Stimulated activated CD8-positive, alpha-beta memory T cell treated with anti-CD3 and anti-CD28 coated beads, Interleukin-4, amount 100 ng/mL, for 24 hours (primary cell): ENCODE results near the gene NAA35.
"Not testable (repeated sequence)": the region's sequence is repeated elsewhere in the genome, so short reads cannot be mapped to it uniquely, and the experiment has no call there.

Experiments
- DNase-seq: peaks from one replicate; pipeline ENCODE4 v3.0.0-alpha.2; 2020; ENCODE audit warnings: low read depth

The NAA35 gene

GRCh38 chr9:85944672-85945071 lies 3.7 kb downstream of the NAA35 start:
- no peak for DNase-seq

- no peak for DNase-seq
Measured at GRCh38 chr9:85949586-85950335, 8.8 kb downstream of the NAA35 start.

- DNase-seq = no peak
Measured at GRCh38 chr9:85959955-85960354, 19.0 kb downstream of the NAA35 start.

DNA sequence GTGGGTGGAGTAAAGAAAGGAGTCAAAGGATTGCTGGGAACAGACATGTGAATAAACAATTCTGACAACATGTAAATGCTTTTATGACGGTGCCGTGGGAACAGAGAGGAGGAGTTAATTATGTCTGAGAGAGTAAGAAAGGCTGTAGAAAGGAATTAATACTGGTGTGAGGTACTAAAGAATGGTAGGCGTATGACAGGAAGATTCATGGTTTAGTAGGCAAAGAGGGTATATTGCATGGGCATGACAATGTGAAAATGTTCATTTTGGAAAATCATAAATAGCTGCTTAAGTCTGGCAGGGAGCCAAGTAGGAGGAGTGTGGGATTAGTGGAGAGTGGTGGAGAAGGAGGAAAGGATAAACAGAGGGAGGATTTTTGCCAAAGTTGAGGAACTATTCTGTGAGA lies 19.7 kb downstream of the NAA35 start:
- DNase-seq = no peak

- DNase-seq = no peak
Measured at GRCh38 chr9:85964526-85964925, 23.6 kb downstream of the NAA35 start.

GRCh38 chr9:85964949-85965348 lies 24.0 kb downstream of the NAA35 start:
- no peak for DNase-seq

GRCh38 chr9:85969727-85970126 lies 28.8 kb downstream of the NAA35 start:
- no peak for DNase-seq

DNA sequence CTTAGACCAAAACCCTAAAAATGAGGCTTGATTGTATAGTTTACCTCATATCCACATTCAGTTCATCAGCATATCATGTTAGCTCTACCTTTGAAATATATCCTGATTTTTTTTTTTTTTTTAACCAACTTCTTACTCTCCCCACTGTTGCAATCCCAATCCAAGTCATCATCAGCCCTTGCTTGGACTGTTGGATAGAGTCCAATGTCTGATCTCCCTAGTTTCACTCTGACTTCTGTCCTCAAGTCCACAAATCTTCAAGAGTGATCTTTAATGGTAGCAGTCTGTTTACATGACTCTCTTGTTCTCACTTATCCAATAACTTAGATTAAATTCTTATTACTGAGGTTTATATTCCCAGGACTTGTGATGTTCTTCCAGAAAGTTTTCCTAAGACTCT lies 30.8 kb downstream of the NAA35 start:
- DNase-seq = no peak

DNA sequence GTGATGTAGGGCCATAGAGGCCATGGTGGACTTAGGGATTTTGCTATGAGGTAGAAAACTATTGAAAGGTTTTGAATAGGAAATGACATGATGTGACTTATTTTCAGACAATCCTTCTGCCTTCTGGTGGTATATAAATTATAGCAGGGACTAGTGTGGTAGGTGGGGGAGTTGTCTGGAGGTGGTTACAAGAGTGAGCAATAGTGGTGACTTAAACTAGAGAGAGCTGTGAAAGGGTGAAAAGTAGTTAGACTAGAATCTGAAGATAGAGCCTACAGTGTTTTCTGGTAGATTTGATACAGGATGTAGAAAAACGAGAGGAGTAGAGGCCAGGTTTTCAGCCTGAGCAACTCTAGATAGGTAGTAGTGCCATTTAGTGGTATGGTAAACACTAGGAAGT lies 32.3 kb downstream of the NAA35 start:
- no peak for DNase-seq

GRCh38 chr9:85974055-85974547 lies 33.2 kb downstream of the NAA35 start:
- DNase-seq = not testable (repeated sequence)

- DNase-seq = no peak
Measured at GRCh38 chr9:85978496-85978895, 37.5 kb downstream of the NAA35 start.

DNA sequence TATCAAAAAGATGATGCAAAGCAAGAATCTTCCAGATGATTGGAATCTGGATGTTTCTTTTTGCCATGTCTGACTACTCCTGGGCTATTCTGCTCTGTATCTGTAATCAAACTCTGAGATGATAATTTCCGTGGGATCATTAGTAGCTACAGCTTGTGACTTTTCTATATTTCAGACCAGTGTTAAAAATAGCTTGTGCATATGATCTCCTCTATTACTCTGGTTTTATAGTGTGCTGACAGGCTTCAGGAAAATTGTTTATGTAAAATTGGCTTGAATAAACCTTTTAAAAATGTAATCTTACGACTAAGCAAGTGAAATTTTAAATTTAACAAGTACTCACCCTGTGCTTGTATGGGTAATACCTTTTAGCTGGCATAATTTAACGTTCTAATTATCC lies 40.4 kb downstream of the NAA35 start:
- no peak for DNase-seq

DNA sequence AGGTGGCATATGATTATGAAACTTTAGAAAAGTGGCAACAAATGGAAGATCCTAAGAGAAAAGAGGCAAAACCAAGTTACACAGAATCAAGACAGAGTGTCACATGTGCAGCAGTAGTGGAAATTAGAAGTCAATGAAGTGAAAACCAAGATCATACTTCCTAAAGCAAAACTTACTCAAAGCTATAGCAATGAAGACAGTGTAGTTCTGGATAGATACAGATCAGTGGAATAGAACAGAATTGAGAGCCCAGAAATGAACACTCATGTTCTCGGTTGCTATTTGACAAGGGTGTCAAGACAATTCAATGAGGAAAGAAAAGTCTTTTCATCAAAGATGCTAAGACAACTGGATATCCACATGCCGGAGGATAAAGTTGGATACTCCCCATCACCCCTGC lies 43.5 kb downstream of the NAA35 start:
- no peak for DNase-seq

DNA sequence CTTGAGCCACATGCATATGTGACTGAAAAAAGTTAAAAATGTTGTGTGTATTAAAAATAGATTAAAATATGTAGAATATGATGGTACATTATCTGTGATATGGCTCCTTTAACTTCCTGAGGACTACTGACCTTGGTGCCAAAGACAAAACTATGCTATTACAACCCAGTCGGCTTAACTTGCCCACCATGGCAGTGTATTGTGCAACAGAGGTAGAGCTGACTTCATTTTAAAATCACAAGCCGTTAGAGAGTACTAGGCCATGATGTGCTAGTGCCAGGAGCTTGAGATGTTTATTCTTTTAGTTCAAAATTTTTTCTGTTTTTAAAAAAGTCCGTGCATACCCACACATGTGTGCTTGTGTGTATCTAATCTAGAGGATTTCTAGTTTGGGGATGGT lies 46.3 kb downstream of the NAA35 start:
- DNase-seq = no peak

GRCh38 chr9:85994191-85994590 lies 53.2 kb downstream of the NAA35 start:
- DNase-seq = no peak

- no peak for DNase-seq
Measured at GRCh38 chr9:85995097-85995496, 54.2 kb downstream of the NAA35 start.

- no peak for DNase-seq
Measured at GRCh38 chr9:85995599-85995998, 54.7 kb downstream of the NAA35 start.

DNA sequence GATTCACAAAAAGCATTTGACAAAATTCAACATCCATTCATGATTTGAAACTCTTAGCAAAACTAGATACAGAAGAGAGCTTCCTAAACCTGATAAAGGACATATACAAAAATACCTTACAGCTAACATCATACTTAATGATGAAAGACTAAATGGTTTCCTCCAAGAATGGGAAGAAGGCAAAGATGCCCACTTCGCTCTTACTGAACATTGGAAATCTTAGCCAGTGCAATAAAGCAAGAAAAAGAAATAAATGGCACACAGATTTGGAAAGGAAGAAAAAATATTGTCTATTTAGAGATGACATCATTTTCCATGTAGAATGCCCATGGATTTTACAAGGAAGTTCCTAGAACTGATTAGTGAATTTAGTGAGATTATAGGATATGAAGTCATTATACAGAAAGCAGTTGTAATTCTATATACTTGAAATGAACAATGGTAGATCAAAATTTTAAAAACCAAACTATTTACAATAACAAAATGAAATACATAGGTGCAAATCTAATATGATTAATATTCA lies 64.4 kb downstream of the NAA35 start:
- DNase-seq = no peak

DNA sequence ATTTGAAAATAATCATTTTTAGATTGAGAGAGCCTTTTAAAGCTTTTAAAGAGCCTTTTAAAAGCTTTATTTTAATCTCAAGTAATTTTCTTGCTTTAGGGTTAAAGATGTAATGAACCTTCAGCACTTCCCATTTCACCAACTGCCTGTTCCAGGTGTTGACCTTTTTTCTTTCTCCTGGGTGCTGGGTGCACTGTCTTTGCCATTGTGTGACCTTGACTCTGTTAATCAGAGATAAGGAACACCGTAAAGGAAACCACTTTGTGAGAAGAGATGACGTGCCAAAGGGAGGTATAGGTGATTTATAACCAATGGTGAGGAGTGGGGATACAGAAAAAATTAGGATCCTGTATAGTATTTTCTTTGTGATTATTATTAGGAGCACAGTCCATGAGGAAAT lies 68.2 kb downstream of the NAA35 start:
- DNase-seq = no peak

GRCh38 chr9:86020731-86021130 lies 79.8 kb downstream of the NAA35 start:
- DNase-seq = no peak

GRCh38 chr9:86021166-86021565 lies 80.2 kb downstream of the NAA35 start:
- no peak for DNase-seq

- no peak for DNase-seq
Measured at GRCh38 chr9:86022687-86023266, 81.8 kb downstream of the NAA35 start.

DNA sequence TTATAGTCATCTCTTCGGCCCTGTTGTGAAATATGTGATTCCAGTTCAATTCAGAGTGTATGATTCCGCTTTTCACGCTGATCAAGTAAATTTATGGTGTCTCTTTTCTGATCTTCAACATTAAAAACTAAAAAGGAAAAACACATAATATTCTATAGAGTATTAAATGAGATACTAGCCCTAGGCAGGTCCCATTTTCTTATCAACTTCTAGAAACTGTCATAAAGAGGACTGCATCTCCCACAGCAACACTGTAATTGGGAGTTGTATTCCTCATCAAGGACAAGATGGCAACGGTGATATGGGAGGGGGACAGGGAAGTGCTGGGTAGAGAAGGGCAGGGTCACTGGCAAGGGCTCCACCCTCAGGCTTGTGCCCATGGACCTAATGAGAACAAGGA lies 86.8 kb downstream of the NAA35 start:
- no peak for DNase-seq
